ENCODE measurements around the gene FUBP1.
A peak's percentile ranks its signal among the peaks of the same experiment; 100 is the strongest.
"Not testable (repeated sequence)": the region's sequence is repeated elsewhere in the genome, so short reads cannot be mapped to it uniquely, and the experiment has no call there.

FUBP1 gene

GRCh38 chr1:77986810-77987209 lies 7.9 kb upstream of the FUBP1 start:
- no peak for DNase-seq

DNA sequence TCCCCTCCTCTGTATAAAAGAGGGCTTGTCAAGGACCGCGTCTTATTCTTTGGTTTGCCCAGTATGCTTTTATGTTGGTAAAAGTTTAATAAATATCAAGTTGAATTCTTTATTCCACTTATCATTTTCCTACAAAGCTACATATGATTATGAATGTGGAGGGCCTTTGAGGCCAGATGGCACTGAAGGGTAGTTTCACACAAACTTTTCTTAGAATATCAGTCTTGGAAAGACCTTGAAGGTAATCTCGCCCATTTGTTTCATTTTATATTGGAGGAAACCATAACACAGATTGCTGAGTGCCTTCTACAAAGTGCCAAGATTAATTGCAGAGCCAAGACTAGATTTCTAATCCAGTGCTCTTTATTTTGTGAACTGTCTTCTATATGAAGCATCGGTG lies 5.8 kb upstream of the FUBP1 start:
- no peak for DNase-seq

- DNase-seq, result no peak
Observed at GRCh38 chr1:77983997-77984355, 5.1 kb upstream of the FUBP1 start.

DNA sequence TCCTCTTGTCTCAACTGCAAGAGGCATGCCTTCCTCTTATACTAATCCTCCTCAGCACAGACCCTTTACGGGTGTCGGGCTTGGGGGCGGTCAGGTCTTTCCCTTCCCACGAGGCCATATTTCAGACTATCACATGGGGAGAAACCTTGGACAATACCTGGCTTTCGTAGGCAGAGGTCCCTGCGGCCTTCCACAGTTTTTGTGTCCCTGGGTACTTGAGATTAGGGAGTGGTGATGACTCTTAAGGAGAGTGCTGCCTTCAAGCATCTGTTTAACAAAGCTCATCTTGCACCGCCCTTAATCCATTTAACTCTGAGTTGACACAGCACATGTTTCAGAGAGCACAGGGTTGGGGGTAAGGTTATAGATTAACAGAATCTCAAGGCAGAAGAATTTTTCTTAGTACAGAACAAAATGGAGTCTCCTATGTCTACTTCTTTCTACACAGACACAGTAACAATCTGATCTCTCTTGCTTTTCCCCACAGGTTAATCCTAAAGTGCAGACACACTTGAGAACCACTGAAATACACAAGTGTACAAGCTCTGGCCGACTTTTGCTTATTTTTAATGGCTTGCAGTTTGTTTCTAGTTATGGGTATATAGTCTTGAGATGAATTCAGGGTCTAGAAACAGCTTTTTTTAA lies 4.6 kb upstream of the FUBP1 start:
- not testable (repeated sequence) for DNase-seq

GRCh38 chr1:77978293-77978968 lies 441 bp downstream of the FUBP1 start:
- peak; percentile 62 for DNase-seq

DNA sequence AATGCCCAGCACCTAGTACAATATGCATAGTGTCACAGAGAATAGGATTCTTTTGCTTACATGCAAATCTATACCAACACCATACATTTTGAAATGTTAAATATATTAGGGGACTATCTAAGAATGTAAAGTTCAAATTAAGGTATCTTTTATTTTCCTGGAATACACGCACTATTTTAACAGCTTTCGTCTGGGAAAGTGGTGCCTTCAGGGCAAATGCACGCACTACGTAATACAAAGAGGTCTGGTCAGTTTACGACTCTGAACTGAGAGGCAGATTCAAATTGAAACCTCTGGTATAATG lies 931 bp downstream of the FUBP1 start:
- DNase-seq, result no peak

GRCh38 chr1:77976433-77977076 lies 2.3 kb downstream of the FUBP1 start:
- no peak for DNase-seq

DNA sequence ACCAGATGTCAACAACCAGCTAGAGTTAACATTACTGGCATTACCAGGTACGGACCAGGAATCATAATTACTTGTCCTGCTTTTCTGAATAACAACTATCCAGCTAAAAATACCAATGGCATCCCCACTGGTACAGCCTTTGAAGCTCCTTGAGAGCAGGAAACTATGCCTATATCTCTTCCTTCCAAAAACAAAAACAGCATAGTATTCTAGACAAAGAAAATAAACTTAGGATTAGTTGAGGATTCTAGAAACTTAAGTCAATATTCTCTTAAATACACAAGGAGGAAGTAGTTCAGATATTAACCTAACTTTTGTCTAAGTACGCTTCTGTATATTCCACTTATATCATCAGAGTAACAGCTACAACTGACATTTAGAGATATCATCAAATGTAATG lies 3.0 kb downstream of the FUBP1 start:
- no peak for DNase-seq

- no peak for DNase-seq
Observed at GRCh38 chr1:77975386-77975785, 3.5 kb downstream of the FUBP1 start.

GRCh38 chr1:77972080-77972479 lies 6.8 kb downstream of the FUBP1 start:
- no peak for DNase-seq

DNA sequence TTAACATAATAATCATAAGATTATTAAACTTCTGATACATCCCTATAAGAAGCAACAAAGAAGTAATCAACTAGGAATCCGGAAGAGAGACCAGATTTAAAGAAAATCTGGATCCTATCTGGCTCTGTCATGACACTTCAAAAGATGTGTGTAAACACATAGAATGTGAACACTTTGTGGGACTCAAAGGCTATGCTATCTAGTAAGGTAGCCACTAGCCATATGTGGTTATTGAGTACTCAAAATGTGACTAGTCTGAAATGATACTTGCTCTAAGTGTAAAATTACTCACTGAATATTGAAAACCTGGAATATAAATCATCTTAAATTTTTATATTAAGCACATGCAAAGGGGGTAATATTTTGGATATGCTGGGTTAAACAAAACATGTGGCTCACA lies 8.7 kb downstream of the FUBP1 start:
- no peak for DNase-seq

- DNase-seq, result no peak
Observed at GRCh38 chr1:77966291-77966690, 12.6 kb downstream of the FUBP1 start.

DNA sequence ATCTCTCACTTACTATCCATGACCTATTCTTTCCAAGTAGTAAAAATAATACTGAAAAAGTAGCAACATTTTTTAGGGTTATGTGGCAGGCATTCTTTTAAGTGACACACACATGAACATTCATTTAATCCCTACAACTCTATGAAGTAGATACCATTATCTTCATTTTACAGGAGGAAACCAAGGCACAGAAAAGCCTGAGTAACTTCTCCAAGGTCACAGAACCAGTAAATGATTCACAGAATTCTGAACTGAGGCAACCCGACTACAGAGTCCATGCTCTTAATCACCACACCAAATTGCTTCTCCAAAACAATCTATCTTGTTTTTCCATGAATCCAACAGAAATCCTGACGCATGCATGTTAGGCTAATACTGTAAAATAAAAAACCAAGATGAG lies 17.5 kb downstream of the FUBP1 start:
- DNase-seq, result no peak

GRCh38 chr1:77958850-77959249 lies 20.0 kb downstream of the FUBP1 start:
- no peak for DNase-seq

- DNase-seq, result no peak
Observed at GRCh38 chr1:77958391-77958790, 20.5 kb downstream of the FUBP1 start.

GRCh38 chr1:77956464-77956863 lies 22.4 kb downstream of the FUBP1 start:
- DNase-seq, result no peak

GRCh38 chr1:77955709-77956108 lies 23.2 kb downstream of the FUBP1 start:
- DNase-seq, result no peak

GRCh38 chr1:77954521-77954920 lies 24.4 kb downstream of the FUBP1 start:
- DNase-seq, result no peak

- no peak for DNase-seq
Observed at GRCh38 chr1:77953907-77954306, 25.0 kb downstream of the FUBP1 start.

DNA sequence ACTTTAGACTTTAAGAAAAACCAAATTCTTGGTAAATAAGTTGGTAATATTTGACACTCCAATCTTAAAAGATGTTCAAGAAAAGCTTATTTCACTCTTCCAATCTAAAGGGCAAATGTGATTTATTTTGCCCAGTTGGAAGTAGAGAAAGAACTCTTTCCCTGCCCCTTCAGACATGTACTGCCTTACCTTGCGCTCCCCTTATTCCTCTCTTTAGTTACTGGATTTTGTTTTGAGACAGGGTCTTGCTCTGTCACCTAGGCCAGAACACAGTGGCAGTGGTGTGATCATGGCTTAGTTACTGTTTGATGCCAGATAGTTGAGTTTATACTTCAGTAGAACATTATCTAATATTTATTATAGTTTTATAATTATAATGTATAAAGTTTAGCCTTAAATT lies 27.5 kb downstream of the FUBP1 start:
- no peak for DNase-seq

DNA sequence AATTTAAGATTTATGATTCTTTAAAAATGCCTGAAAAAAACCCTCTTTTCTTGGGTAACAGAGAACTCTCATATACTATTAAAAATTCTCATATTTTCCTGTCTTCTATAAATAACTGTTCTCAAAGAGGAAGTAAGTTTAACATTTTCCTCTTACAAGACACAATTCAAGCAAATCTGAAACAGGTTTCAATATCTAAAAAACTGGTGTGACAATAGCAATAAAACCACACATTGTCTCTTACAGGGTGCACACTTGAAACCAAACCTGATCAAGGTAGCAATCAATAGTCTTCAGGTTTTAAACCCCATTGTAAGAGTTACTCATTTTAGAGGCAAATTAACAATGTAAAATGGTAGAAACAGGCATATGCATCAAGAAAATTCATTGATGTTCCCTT lies 28.0 kb downstream of the FUBP1 start:
- no peak for DNase-seq

DNA sequence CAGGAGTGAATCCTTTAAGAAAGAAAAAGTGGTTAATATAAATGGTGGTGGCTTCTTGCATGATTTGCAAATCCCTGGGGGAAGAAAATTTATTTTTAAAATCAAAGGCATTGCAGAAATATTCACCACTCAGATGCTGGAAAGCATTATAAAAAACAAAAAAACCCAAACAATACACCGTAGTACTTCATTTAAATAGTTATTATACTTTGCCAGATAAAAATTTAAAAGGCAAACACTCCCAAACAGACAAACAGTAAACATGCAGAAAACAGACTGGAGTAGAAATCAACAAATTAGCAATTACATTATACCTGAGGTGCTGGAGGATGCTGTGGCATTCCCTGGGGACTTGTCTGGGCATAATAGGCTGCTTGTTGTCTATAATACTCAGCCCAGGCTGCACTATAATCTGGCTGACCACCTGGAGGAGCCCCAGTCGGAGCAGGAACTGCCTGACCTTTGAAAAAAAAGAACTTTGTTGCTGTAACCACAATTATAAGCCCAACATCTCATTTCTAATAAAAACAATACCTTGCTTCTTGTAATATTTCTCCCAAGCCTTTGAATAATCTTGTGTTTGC lies 29.9 kb downstream of the FUBP1 start:
- no peak for DNase-seq

DNA sequence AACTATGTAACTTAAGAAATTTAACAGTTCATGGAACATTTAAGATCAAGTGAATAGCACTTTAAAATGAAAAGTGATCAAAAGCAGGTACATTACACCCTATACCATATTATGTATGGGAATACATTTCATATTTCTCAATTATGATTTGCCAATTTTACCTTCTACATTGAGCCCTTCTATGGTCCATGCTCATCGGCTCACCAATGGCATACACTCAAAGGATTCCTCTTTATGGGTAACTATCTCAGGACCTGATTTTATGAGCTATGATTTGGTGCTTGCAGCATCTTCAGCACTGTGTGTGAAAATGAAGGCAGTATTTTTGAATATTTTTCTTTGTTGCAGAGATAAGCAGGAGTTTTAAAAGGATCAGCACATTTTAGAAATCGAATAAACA lies 33.5 kb downstream of the FUBP1 start:
- no peak for DNase-seq

GRCh38 chr1:77942400-77943140 lies 36.3 kb downstream of the FUBP1 start:
- DNase-seq, result no peak

Measured in activated CD8-positive, alpha-beta memory T cell treated with anti-CD3 and anti-CD28 coated beads, Interleukin-2, amount 50 U/mL, for 4 hours (primary cell).